ENCODE data around the gene LRRC7.

DNA sequence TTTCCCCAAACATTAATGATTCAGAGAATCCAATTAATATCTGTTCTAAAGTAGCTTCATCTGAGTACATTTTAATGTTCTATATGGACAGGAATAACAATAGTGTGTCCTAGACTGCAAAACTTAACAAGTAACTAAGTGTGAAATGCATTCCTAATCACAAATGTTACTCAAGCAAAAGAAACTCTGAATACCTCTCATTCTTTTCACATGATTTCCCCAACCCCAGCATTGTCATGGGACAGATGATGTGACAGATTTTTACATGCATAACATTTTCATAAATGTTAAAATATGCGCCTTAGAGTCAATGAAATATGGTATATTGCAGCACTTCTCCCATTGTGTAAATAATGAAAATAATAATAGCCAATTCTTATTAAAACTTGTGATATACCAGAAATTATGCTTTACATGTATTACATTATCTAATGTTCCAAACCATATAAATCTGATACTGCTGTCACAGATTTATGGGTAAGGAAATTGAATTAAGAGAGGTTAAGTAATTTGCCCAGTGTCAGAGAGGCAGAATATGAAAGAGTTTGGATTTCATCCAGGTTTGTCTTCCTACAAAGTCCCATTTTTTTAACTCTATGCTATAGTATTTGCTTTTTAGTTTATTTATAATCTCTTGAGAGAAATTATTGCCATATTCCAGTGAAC lies 269.4 kb downstream of the LRRC7 start:
- TF ChIP-seq, protein P1, sequence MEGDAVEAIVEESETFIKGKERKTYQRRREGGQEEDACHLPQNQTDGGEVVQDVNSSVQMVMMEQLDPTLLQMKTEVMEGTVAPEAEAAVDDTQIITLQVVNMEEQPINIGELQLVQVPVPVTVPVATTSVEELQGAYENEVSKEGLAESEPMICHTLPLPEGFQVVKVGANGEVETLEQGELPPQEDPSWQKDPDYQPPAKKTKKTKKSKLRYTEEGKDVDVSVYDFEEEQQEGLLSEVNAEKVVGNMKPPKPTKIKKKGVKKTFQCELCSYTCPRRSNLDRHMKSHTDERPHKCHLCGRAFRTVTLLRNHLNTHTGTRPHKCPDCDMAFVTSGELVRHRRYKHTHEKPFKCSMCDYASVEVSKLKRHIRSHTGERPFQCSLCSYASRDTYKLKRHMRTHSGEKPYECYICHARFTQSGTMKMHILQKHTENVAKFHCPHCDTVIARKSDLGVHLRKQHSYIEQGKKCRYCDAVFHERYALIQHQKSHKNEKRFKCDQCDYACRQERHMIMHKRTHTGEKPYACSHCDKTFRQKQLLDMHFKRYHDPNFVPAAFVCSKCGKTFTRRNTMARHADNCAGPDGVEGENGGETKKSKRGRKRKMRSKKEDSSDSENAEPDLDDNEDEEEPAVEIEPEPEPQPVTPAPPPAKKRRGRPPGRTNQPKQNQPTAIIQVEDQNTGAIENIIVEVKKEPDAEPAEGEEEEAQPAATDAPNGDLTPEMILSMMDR (conservative IDR thresholded peaks at IDR 0.05; ENCODE audit: low read depth in 2 of 2), result no peak
- TF ChIP-seq POLR2AphosphoS5 (IDR thresholded peaks at IDR 0.05; ENCODE audit: low read depth) (no peak), CREB1 (CRISPR knock-in tag; IDR thresholded peaks at IDR 0.05; ENCODE audit: low read depth) (no peak), EZH2 (IDR thresholded peaks at IDR 0.05; ENCODE audit: low read depth, unreplicated experiment) (no peak), EZH2phosphoT487 (IDR thresholded peaks at IDR 0.05; ENCODE audit: unreplicated experiment) (no peak), STAT1 (IDR thresholded peaks at IDR 0.05; ENCODE audit: unreplicated experiment) (no peak), JUNB (IDR thresholded peaks at IDR 0.05; ENCODE audit: unreplicated experiment) (no peak), ZNF331 (CRISPR knock-in tag; IDR thresholded peaks at IDR 0.05; ENCODE audit: low read depth) (no peak)
- TF ChIP-seq, protein P2, sequence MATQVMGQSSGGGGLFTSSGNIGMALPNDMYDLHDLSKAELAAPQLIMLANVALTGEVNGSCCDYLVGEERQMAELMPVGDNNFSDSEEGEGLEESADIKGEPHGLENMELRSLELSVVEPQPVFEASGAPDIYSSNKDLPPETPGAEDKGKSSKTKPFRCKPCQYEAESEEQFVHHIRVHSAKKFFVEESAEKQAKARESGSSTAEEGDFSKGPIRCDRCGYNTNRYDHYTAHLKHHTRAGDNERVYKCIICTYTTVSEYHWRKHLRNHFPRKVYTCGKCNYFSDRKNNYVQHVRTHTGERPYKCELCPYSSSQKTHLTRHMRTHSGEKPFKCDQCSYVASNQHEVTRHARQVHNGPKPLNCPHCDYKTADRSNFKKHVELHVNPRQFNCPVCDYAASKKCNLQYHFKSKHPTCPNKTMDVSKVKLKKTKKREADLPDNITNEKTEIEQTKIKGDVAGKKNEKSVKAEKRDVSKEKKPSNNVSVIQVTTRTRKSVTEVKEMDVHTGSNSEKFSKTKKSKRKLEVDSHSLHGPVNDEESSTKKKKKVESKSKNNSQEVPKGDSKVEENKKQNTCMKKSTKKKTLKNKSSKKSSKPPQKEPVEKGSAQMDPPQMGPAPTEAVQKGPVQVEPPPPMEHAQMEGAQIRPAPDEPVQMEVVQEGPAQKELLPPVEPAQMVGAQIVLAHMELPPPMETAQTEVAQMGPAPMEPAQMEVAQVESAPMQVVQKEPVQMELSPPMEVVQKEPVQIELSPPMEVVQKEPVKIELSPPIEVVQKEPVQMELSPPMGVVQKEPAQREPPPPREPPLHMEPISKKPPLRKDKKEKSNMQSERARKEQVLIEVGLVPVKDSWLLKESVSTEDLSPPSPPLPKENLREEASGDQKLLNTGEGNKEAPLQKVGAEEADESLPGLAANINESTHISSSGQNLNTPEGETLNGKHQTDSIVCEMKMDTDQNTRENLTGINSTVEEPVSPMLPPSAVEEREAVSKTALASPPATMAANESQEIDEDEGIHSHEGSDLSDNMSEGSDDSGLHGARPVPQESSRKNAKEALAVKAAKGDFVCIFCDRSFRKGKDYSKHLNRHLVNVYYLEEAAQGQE (IDR thresholded peaks at IDR 0.05; ENCODE audit: unreplicated experiment), result no peak
- TF ChIP-seq, protein P3, sequence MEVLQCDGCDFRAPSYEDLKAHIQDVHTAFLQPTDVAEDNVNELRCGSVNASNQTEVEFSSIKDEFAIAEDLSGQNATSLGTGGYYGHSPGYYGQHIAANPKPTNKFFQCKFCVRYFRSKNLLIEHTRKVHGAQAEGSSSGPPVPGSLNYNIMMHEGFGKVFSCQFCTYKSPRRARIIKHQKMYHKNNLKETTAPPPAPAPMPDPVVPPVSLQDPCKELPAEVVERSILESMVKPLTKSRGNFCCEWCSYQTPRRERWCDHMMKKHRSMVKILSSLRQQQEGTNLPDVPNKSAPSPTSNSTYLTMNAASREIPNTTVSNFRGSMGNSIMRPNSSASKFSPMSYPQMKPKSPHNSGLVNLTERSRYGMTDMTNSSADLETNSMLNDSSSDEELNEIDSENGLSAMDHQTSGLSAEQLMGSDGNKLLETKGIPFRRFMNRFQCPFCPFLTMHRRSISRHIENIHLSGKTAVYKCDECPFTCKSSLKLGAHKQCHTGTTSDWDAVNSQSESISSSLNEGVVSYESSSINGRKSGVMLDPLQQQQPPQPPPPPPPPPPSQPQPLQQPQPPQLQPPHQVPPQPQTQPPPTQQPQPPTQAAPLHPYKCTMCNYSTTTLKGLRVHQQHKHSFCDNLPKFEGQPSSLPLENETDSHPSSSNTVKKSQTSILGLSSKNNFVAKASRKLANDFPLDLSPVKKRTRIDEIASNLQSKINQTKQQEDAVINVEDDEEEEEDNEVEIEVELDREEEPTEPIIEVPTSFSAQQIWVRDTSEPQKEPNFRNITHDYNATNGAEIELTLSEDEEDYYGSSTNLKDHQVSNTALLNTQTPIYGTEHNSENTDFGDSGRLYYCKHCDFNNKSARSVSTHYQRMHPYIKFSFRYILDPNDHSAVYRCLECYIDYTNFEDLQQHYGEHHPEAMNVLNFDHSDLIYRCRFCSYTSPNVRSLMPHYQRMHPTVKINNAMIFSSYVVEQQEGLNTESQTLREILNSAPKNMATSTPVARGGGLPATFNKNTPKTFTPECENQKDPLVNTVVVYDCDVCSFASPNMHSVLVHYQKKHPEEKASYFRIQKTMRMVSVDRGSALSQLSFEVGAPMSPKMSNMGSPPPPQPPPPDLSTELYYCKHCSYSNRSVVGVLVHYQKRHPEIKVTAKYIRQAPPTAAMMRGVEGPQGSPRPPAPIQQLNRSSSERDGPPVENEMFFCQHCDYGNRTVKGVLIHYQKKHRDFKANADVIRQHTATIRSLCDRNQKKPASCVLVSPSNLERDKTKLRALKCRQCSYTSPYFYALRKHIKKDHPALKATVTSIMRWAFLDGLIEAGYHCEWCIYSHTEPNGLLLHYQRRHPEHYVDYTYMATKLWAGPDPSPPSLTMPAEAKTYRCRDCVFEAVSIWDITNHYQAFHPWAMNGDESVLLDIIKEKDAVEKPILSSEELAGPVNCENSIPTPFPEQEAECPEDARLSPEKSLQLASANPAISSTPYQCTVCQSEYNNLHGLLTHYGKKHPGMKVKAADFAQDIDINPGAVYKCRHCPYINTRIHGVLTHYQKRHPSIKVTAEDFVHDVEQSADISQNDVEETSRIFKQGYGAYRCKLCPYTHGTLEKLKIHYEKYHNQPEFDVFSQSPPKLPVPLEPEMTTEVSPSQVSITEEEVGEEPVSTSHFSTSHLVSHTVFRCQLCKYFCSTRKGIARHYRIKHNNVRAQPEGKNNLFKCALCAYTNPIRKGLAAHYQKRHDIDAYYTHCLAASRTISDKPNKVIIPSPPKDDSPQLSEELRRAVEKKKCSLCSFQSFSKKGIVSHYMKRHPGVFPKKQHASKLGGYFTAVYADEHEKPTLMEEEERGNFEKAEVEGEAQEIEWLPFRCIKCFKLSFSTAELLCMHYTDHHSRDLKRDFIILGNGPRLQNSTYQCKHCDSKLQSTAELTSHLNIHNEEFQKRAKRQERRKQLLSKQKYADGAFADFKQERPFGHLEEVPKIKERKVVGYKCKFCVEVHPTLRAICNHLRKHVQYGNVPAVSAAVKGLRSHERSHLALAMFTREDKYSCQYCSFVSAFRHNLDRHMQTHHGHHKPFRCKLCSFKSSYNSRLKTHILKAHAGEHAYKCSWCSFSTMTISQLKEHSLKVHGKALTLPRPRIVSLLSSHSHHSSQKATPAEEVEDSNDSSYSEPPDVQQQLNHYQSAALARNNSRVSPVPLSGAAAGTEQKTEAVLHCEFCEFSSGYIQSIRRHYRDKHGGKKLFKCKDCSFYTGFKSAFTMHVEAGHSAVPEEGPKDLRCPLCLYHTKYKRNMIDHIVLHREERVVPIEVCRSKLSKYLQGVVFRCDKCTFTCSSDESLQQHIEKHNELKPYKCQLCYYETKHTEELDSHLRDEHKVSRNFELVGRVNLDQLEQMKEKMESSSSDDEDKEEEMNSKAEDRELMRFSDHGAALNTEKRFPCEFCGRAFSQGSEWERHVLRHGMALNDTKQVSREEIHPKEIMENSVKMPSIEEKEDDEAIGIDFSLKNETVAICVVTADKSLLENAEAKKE (CRISPR knock-in tag; IDR thresholded peaks at IDR 0.05), result no peak
